Neural crest cell (in vitro differentiated cells): ENCODE measurements around the gene GFER. TPM values are rescaled to one million over a fixed set of nuclear protein-coding genes. Genes with fewer than 3 reads are reported as not detected.

Experiments used
- DNase-seq: peaks from one replicate; pipeline ENCODE4 v3.0.0; 2021; ENCODE audit warnings: low read depth, mixed read lengths, low spot score
- H3K27ac Mint-ChIP-seq: one replicate; pipeline ENCODE4 v1.8.0; 2021; ENCODE audit warnings: mild to moderate bottlenecking, mixed read lengths; ENCODE audit not compliant: unreplicated experiment
- H3K27me3 Mint-ChIP-seq: 2 replicates; pipeline ENCODE4 v1.8.0; 2021; ENCODE audit warnings: low read depth, mild to moderate bottlenecking, mixed read lengths
- H3K36me3 Mint-ChIP-seq: 2 replicates; pipeline ENCODE4 v1.8.0; 2021; ENCODE audit warnings: low read depth, mild to moderate bottlenecking, mixed read lengths
- H3K4me1 Mint-ChIP-seq: 2 replicates; pipeline ENCODE4 v1.8.0; 2021; ENCODE audit warnings: mixed read lengths
- H3K4me3 Mint-ChIP-seq: one replicate; pipeline ENCODE4 v1.8.0; 2021; ENCODE audit warnings: mild to moderate bottlenecking, mixed read lengths
- H3K9me3 Mint-ChIP-seq: 2 replicates; pipeline ENCODE4 v1.8.0; 2021; ENCODE audit warnings: mixed read lengths
- CTCF ChIP-seq: fragments of 200-600 bp; sonication (generic); conservative IDR thresholded peaks from 2 replicates; pipeline ENCODE4 v1.5.0; 2021; ENCODE audit warnings: antibody characterized with exemption, mild to moderate bottlenecking
- total RNA-seq: library from RNA; stranded (reverse); gene quantifications from 2 replicates; pipeline ENCODE4 v1.2.1, GENCODE V29; 2021

Gene GFER
- total RNA-seq, 1 donor from 2014 or later = 42.5 TPM

GRCh38 chr16:2034696-2035430 lies 50.9 kb downstream of the GFER start:
- Mint-ChIP-seq H3K36me3 (no peaks in the 10 kb centered on the region), H3K9me3 (no peaks in the 10 kb centered on the region), H3K4me1 (peaks cover 8% of the 10 kb centered on the region), H3K27me3 (peaks cover 1% of the 10 kb centered on the region), H3K27ac (peak overlapping the region; percentile 43), H3K4me3 (no peak overlapping the region)
- no peak for DNase-seq
- TF ChIP-seq CTCF = no peak

- Mint-ChIP-seq H3K4me1 (peaks cover 8% of the 10 kb centered on the region), H3K9me3 (no peaks in the 10 kb centered on the region), H3K4me3 (no peak overlapping the region), H3K27me3 (no peaks in the 10 kb centered on the region), H3K27ac (no peak overlapping the region), H3K36me3 (no peaks in the 10 kb centered on the region)
- DNase-seq = no peak
- no peak for TF ChIP-seq CTCF
Measured at GRCh38 chr16:2035431-2036199, 51.6 kb downstream of the GFER start.

- Mint-ChIP-seq H3K4me3 (no peak overlapping the region), H3K27ac (no peak overlapping the region), H3K36me3 (no peaks in the 10 kb centered on the region), H3K27me3 (no peaks in the 10 kb centered on the region), H3K4me1 (peaks cover 8% of the 10 kb centered on the region), H3K9me3 (no peaks in the 10 kb centered on the region)
- TF ChIP-seq CTCF = no peak
- no peak for DNase-seq
Measured at GRCh38 chr16:2036200-2036966, 52.4 kb downstream of the GFER start.

- no peaks in the 10 kb centered on the region for H3K27me3 Mint-ChIP-seq
- H3K4me1 Mint-ChIP-seq = peaks cover 8% of the 10 kb centered on the region
- no peak for DNase-seq
- no peaks in the 10 kb centered on the region for H3K36me3 Mint-ChIP-seq
- no peaks in the 10 kb centered on the region for H3K9me3 Mint-ChIP-seq
- TF ChIP-seq CTCF = no peak
- H3K4me3 Mint-ChIP-seq = no peak overlapping the region
- H3K27ac Mint-ChIP-seq = no peak overlapping the region
Measured at GRCh38 chr16:2037115-2037514, 53.1 kb downstream of the GFER start.

Other genes starting within 250 kb of the GFER start
- gene NME3, start 212.7 kb upstream of the GFER start, total RNA-seq = 35.0 and 38.0 TPM in 2 replicates
- 36.5 and 37.0 TPM in 2 replicates for gene EME2, start 211.4 kb upstream of the GFER start, total RNA-seq
- 135 and 141 TPM in 2 replicates for gene MRPS34, start 211.1 kb upstream of the GFER start, total RNA-seq
- 23.1 and 23.8 TPM in 2 replicates for gene SPSB3, start 201.6 kb upstream of the GFER start, total RNA-seq
- 71.0 and 73.8 TPM in 2 replicates for gene NUBP2, start 201.2 kb upstream of the GFER start, total RNA-seq
- 0.14 TPM in 1 of 2 replicates, not detected in the other for gene IGFALS, start 190.5 kb upstream of the GFER start, total RNA-seq
- gene HAGH, start 157.4 kb upstream of the GFER start, total RNA-seq = 31.1 TPM in 2 replicates
- gene FAHD1, start 157.0 kb upstream of the GFER start, total RNA-seq = 27.2 and 28.0 TPM in 2 replicates
- gene MEIOB, start 112.0 kb upstream of the GFER start, total RNA-seq = not detected in 2 replicates
- gene HS3ST6, start 65.8 kb upstream of the GFER start, total RNA-seq = not detected in 2 replicates
- gene MSRB1, start 41.0 kb upstream of the GFER start, total RNA-seq = 29.8 and 30.5 TPM in 2 replicates
- not detected in 2 replicates for gene RPL3L, start 29.5 kb upstream of the GFER start, total RNA-seq
- gene NDUFB10, start 24.7 kb upstream of the GFER start, total RNA-seq = 128 TPM in 2 replicates
- 3,479 and 3,508 TPM in 2 replicates for gene RPS2, start 19.4 kb upstream of the GFER start, total RNA-seq
- not detected in 2 replicates for gene RNF151, start 17.3 kb upstream of the GFER start, total RNA-seq
- gene TBL3, start 12.1 kb upstream of the GFER start, total RNA-seq = 39.5 and 39.6 TPM in 2 replicates
- gene NOXO1, start 2.7 kb upstream of the GFER start, total RNA-seq = 0.63 and 0.75 TPM in 2 replicates
- gene SYNGR3, start 5.8 kb downstream of the GFER start, total RNA-seq = 2.1 and 2.2 TPM in 2 replicates
- 55.7 and 62.5 TPM in 2 replicates for gene ZNF598, start 25.6 kb downstream of the GFER start, total RNA-seq
- gene NPW, start 35.6 kb downstream of the GFER start, total RNA-seq = 0.82 and 1.3 TPM in 2 replicates
- gene NHERF2, start 42.7 kb downstream of the GFER start, total RNA-seq = 7.6 and 8.1 TPM in 2 replicates
- 50.7 and 51.9 TPM in 2 replicates for gene NTHL1, start 63.6 kb downstream of the GFER start, total RNA-seq
- 175 and 180 TPM in 2 replicates for gene TSC2, start 63.8 kb downstream of the GFER start, total RNA-seq
- 108 and 115 TPM in 2 replicates for gene PKD1, start 151.7 kb downstream of the GFER start, total RNA-seq
- gene RAB26, start 164.4 kb downstream of the GFER start, total RNA-seq = 0.64 and 0.98 TPM in 2 replicates
- gene TRAF7, start 171.6 kb downstream of the GFER start, total RNA-seq = 82.2 and 85.5 TPM in 2 replicates
- gene CASKIN1, start 212.4 kb downstream of the GFER start, total RNA-seq = 18.9 and 20.2 TPM in 2 replicates
- 68.1 and 69.2 TPM in 2 replicates for gene MLST8, start 221.3 kb downstream of the GFER start, total RNA-seq
- 31.2 and 32.0 TPM in 2 replicates for gene BRICD5, start 226.7 kb downstream of the GFER start, total RNA-seq
- 47.3 and 50.2 TPM in 2 replicates for gene PGP, start 230.6 kb downstream of the GFER start, total RNA-seq
- 37.5 and 38.9 TPM in 2 replicates for gene E4F1, start 239.4 kb downstream of the GFER start, total RNA-seq